HEK293T (cell line): ENCODE results near the gene PRKG1.
"Not testable (repeated sequence)": the region's sequence is repeated elsewhere in the genome, so short reads cannot be mapped to it uniquely, and the experiment has no call there.

Source experiments
- CTCF ChIA-PET: fragments of 350-600 bp; formaldehyde crosslinking; extraction: SDS; loops from one replicate; lab custom pipeline; 2021; ENCODE audit warnings: antibody characterized with exemption, inconsistent platforms; lab: Yijun Ruan, JAX
- POLR2A ChIA-PET: fragments of 350-600 bp; formaldehyde crosslinking; extraction: SDS; loops from one replicate; lab custom pipeline; 2020; ENCODE audit warnings: antibody characterized with exemption, inconsistent platforms; lab: Yijun Ruan, JAX
- DNase-seq: peaks from one replicate; pipeline ENCODE4 v3.0.0; 2012; ENCODE audit warnings: mixed read lengths; ENCODE audit errors: extremely low spot score
- ARNT ChIP-seq: fragments of 450-650 bp; IDR thresholded peaks from 2 replicates; pipeline ENCODE4 v1.6.1; 2017; ENCODE audit warnings: mild to moderate bottlenecking
- BHLHE40 ChIP-seq: fragments of 450-650 bp; IDR thresholded peaks from 2 replicates; pipeline ENCODE4 v1.6.1; 2016; ENCODE audit warnings: mild to moderate bottlenecking, moderate library complexity, borderline replicate concordance
- CTBP1 ChIP-seq: fragments of 450-650 bp; IDR thresholded peaks from 2 replicates; pipeline ENCODE4 v1.6.1; 2016; ENCODE audit warnings: borderline replicate concordance
- ELF4 ChIP-seq: fragments of 450-650 bp; IDR thresholded peaks from 2 replicates; pipeline ENCODE4 v1.6.1; 2017; ENCODE audit warnings: antibody characterized with exemption
- FOXA1 ChIP-seq: fragments of 450-650 bp; IDR thresholded peaks from 2 replicates; pipeline ENCODE4 v1.6.1; 2016; ENCODE audit warnings: mild to moderate bottlenecking
- FOXK2 ChIP-seq: fragments of 450-650 bp; IDR thresholded peaks from 2 replicates; pipeline ENCODE4 v1.6.1; 2016; ENCODE audit warnings: mild to moderate bottlenecking
- FOXM1 ChIP-seq: fragments of 450-650 bp; IDR thresholded peaks from 2 replicates; pipeline ENCODE4 v1.6.1; 2017; ENCODE audit warnings: mild to moderate bottlenecking, borderline replicate concordance
- HDGF ChIP-seq: fragments of 450-650 bp; IDR thresholded peaks from 2 replicates; pipeline ENCODE4 v1.6.1; 2017; ENCODE audit warnings: antibody characterized with exemption, borderline replicate concordance
- L3MBTL2 ChIP-seq: fragments of 450-650 bp; conservative IDR thresholded peaks from 2 replicates; pipeline ENCODE4 v1.6.1; 2016; ENCODE audit warnings: mild to moderate bottlenecking
- LEF1 ChIP-seq: fragments of 450-650 bp; IDR thresholded peaks from 2 replicates; pipeline ENCODE4 v1.6.1; 2017; ENCODE audit warnings: mild to moderate bottlenecking, borderline replicate concordance
- NFRKB ChIP-seq: fragments of 450-650 bp; IDR thresholded peaks from 2 replicates; pipeline ENCODE4 v1.6.1; 2016; ENCODE audit warnings: mild to moderate bottlenecking, moderate library complexity
- PKNOX1 ChIP-seq: fragments of 450-650 bp; IDR thresholded peaks from 2 replicates; pipeline ENCODE4 v1.6.1; 2016
- SP1 ChIP-seq: fragments of 450-650 bp; IDR thresholded peaks from 2 replicates; pipeline ENCODE4 v1.6.1; 2017
- SUZ12 ChIP-seq: fragments of 450-650 bp; IDR thresholded peaks from 2 replicates; pipeline ENCODE4 v1.6.1; 2016; ENCODE audit warnings: mild to moderate bottlenecking
- TARDBP ChIP-seq: fragments of 450-650 bp; IDR thresholded peaks from 2 replicates; pipeline ENCODE4 v1.6.1; 2016
- ZNF384 ChIP-seq: fragments of 450-650 bp; IDR thresholded peaks from 2 replicates; pipeline ENCODE4 v1.6.1; 2016

Gene PRKG1

GRCh38 chr10:52226197-52226847 is 1152.0 kb downstream of the PRKG1 start:
- no peak for DNase-seq
- ChIA-PET CTCF (no interaction called here), POLR2A (no interaction called here)
- no peak for TF ChIP-seq HDGF
- no peak for TF ChIP-seq ZNF384
- TF ChIP-seq TARDBP = no peak
- no peak for TF ChIP-seq BHLHE40
- TF ChIP-seq FOXM1 = no peak

GRCh38 chr10:52228556-52228955 is 1154.3 kb downstream of the PRKG1 start:
- CTCF ChIA-PET = no interaction called here
- POLR2A ChIA-PET = no interaction called here
- DNase-seq = no peak

GRCh38 chr10:52229291-52229931 is 1155.1 kb downstream of the PRKG1 start:
- TF ChIP-seq SP1 (no peak), ZNF384 (no peak), L3MBTL2 (no peak), CTBP1 (no peak), FOXK2 (no peak), BHLHE40 (no peak), PKNOX1 (no peak), TARDBP (no peak), SUZ12 (no peak), ELF4 (no peak), NFRKB (no peak), ARNT (no peak), HDGF (no peak), LEF1 (no peak), FOXM1 (no peak), FOXA1 (no peak)
- ChIA-PET CTCF (interaction anchor here (0.6 kb wide), 1 partner anchor 233 kb away, joined by 3 read pairs; no protein-coding TSS in a partner anchor), POLR2A (no interaction called here)
- DNase-seq = no peak

More at GRCh38 chr10:52228556-52228955, 1154.3 kb downstream of the PRKG1 start:
- TF ChIP-seq NFRKB (no peak), HDGF (no peak), CTBP1 (no peak), ZNF384 (no peak), BHLHE40 (no peak), SUZ12 (no peak), FOXA1 (no peak), FOXK2 (no peak), PKNOX1 (no peak), TARDBP (no peak), L3MBTL2 (no peak), ARNT (no peak)

- no peak for DNase-seq
- ChIA-PET CTCF (no interaction called here), POLR2A (no interaction called here)
- TF ChIP-seq CTBP1 = no peak
- no peak for TF ChIP-seq SUZ12
- peak; percentile 60 for TF ChIP-seq ZNF384
- TF ChIP-seq BHLHE40 = no peak
- TF ChIP-seq FOXK2 = no peak
- no peak; the same call in 1 of the 2 replicates for TF ChIP-seq PKNOX1
- no peak for TF ChIP-seq HDGF
- no peak for TF ChIP-seq SP1
- no peak for TF ChIP-seq LEF1
- peak; percentile 23; the same call in 1 of the 2 replicates for TF ChIP-seq FOXM1
- no peak for TF ChIP-seq FOXA1
- TF ChIP-seq ARNT = no peak
- no peak for TF ChIP-seq NFRKB
- no peak for TF ChIP-seq ELF4
- TF ChIP-seq TARDBP = no peak
- TF ChIP-seq L3MBTL2 = peak; percentile 50; the same call in 1 of the 2 replicates
Measured at GRCh38 chr10:52232561-52233350, 1158.5 kb downstream of the PRKG1 start.

- CTCF ChIA-PET, DNase-seq, POLR2A ChIA-PET: not testable (repeated sequence)
Measured at GRCh38 chr10:52233351-52233991, 1159.2 kb downstream of the PRKG1 start.
